C4-2B (cell line): ENCODE data around the gene SPHKAP.

ENCODE experiments used
- ZFX ChIP-seq: fragments of 450-650 bp; IDR thresholded peaks from 2 replicates; pipeline ENCODE4 v1.6.1; 2017
- TF ChIP-seq, protein P1 (sequence below): fragments of 450-650 bp; conservative IDR thresholded peaks from 2 replicates; pipeline ENCODE4 v1.5.1; 2017; ENCODE audit warnings: mild to moderate bottlenecking

DNA sequence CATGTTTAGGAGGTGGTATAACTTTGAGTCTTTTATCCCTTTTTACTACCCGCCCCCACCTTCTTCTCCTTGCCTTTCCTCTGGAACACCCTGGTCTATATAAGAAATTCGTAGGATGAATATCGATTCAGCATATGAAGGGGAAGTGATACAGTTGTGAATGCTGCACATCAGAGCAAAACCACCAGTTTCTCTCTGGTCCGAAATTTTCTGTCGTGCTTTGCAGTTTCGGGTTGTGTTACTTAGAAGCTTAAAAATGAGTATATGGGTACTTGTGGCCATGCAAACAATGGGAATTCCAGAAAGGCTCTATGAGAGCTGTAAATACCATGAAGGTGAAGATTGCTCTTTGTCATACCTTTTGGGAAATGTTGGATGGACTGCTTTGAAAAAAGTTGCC is 249.5 kb downstream of the SPHKAP start:
- TF ChIP-seq, protein P1, sequence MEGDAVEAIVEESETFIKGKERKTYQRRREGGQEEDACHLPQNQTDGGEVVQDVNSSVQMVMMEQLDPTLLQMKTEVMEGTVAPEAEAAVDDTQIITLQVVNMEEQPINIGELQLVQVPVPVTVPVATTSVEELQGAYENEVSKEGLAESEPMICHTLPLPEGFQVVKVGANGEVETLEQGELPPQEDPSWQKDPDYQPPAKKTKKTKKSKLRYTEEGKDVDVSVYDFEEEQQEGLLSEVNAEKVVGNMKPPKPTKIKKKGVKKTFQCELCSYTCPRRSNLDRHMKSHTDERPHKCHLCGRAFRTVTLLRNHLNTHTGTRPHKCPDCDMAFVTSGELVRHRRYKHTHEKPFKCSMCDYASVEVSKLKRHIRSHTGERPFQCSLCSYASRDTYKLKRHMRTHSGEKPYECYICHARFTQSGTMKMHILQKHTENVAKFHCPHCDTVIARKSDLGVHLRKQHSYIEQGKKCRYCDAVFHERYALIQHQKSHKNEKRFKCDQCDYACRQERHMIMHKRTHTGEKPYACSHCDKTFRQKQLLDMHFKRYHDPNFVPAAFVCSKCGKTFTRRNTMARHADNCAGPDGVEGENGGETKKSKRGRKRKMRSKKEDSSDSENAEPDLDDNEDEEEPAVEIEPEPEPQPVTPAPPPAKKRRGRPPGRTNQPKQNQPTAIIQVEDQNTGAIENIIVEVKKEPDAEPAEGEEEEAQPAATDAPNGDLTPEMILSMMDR, result no peak
- TF ChIP-seq ZFX, result no peak
